Heart right ventricle (tissue), 16 donors: ENCODE results near the gene CYTH1. TPM values are rescaled to one million over a fixed set of nuclear protein-coding genes. Genes with fewer than 3 reads are reported as not detected.

ENCODE experiments used
- ATAC-seq, 8 donors: fragments of 200-7000 bp; cut with Tn5 transposase; one replicate each; pipeline ENCODE4 v1.9.1; 2020; ENCODE audit warnings: mild to moderate bottlenecking in 8 of 8, moderate library complexity in 8 of 8, moderate number of reproducible peaks in 1 of 8
- DNase-seq, 2 donors: peaks; one replicate each; pipeline ENCODE4 v3.0.0-alpha.2; 2020
- H3K27ac ChIP-seq, 10 donors: fragments of 200-600 bp; sonication (generic) in 2 of 10; one replicate each; pipeline versions ENCODE4 v1.5.0 to v1.8.0; 2020 to 2022; ENCODE audit warnings: mild to moderate bottlenecking in 3 of 10
- H3K27me3 ChIP-seq, 7 donors: fragments of 200-600 bp; one replicate each; pipeline ENCODE4 v1.8.0; 2021 to 2022; ENCODE audit warnings: mild to moderate bottlenecking in 2 of 7
- H3K36me3 ChIP-seq, 9 donors: fragments of 200-600 bp; sonication (generic) in 1 of 9; one replicate each; pipeline versions ENCODE4 v1.5.0 to v1.8.0; 2020 to 2022; ENCODE audit warnings: mild to moderate bottlenecking in 2 of 9
- H3K4me1 ChIP-seq, 9 donors: fragments of 200-600 bp; sonication (generic) in 1 of 9; one replicate each; pipeline versions ENCODE4 v1.5.0 to v1.8.0; 2020 to 2022; ENCODE audit warnings: mild to moderate bottlenecking in 4 of 9
- H3K4me3 ChIP-seq, 10 donors: fragments of 200-600 bp; sonication (generic) in 2 of 10; one replicate each; pipeline versions ENCODE4 v1.5.0 to v1.8.0; 2020 to 2022; ENCODE audit warnings: mild to moderate bottlenecking in 7 of 10, moderate library complexity in 2 of 10
- H3K9me3 ChIP-seq, 11 donors: fragments of 200-600 bp in 10 of 11; sonication (generic) in 2 of 11; one replicate each; pipeline versions ENCODE4 v1.5.0 to v1.8.0; 2013 to 2022; ENCODE audit warnings: mild to moderate bottlenecking in 2 of 11, control low read depth in 1 of 11, moderate library complexity in 1 of 11
- WGBS, 2 donors: extraction: QIAGEN DNeasy Blood & Tissue Kit; methylation state at CpG; one replicate each; pipeline ENCODE4 v1.1.7; 2013; ENCODE audit warnings: inconsistent platforms in 1 of 2; 5-methylcytosine and 5-hydroxymethylcytosine counted together
- intact Hi-C, 10 donors: fragments of 100-400 bp; cut with DNase I; formaldehyde crosslinking; loops; one replicate each; pipeline versions ENCODE4 v1.11.1 to v1.14.2; 2022
- polyA plus RNA-seq, 2 donors: library from polyadenylated mRNA; stranded (reverse); fragments of 200-250 nt; gene quantifications; one replicate each; pipeline ENCODE4 v1.2.3, GENCODE V29; 2013
- total RNA-seq, 10 donors: library from RNA; stranded (reverse); fragmentation: NEBNext Ultra II Directional in 3 of 10; extraction: Animal tissue kit (Norgen Biotek cat#: 25700) in 3 of 10; gene quantifications; one replicate each; pipeline versions ENCODE4 v1.2.1 to v1.2.4, GENCODE V29; 2021 to 2023
- TF ChIP-seq, protein P1 (sequence below), 9 donors: fragments of 200-600 bp; sonication (generic) in 2 of 9; IDR thresholded peaks; one replicate each; pipeline versions ENCODE4 v1.5.0 to v1.8.0; 2021 to 2022; ENCODE audit warnings: antibody characterized with exemption in 9 of 9, mild to moderate bottlenecking in 5 of 9, moderate library complexity in 1 of 9
- donor health status: Arrhythmogenic right ventricular cardiomyopathy.
- donor health status: ischemic (EF 13 %, LVEDD 7.1; RV severe dilation, severe dysfunction).
- donor health status: healthy with polysubstance abuse.
- donor health status: DM: no; HTN: yes; CAD: no.
- donor health status: DM: no; HTN: no; CAD: no.
- donor health status: ischemic (EF 25% LVEDD 6.9; RV normal size, moderate dysfunction).
- donor health status: ischemic (EF 25% LVEDD 5.7; RV mildly dilated, moderate dysfunction).
- donor health status: healthy.
- donor health status: DM: yes; HTN: yes; CAD: no.
- donor health status: Ischemic cardiomyopathy.
- donor health status: ischemic (EF 35%, LVEDD 5.7; RV mildly dilated, moderate dysfunction).
- donor health status: nonischemic (EF 11% LVEDD 7.7; RV severe dilation, severe dysfunction).
- donor health status: DM: yes; HTN: yes; CAD: no.
- donor health status: PGD.
- donor health status: ischemic (EF 29% LVEDD 5.4; RV normal size, mild dysfunction).
- donor health status: nonischemic (EF 23%, LVEDD 6.1; RV moderate dilation, normal function).

Gene CYTH1
- total and polyA plus RNA-seq, 12 donors, result 22.3 to 46.9 (median 32.5) TPM

DNA sequence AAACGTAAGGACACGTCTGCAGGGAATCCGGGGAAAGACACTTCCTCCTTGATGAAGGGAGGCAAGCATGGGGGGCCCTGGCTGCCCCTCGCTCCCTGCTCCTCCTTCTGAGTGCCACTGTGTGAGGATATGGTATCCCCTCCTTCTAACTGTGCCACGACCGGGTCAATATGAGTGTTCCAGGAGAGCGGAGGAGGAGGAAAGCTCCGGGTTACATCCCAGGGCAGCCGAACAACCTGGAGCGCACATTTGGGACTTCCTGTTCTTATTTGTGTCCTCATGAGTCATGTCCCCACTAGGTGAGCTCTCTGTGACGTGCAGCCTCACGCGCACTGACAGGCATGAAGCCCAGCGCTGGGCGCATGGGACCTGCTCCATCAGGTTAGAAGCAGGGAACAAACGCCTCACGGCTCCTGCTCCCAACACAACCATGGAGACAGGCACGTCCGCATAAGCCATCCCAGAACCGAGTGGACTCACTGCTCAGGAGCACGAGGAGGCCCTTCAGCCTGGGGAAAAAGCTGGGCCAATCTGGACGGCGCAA, 112.0 kb downstream of the CYTH1 start:
- Histone ChIP-seq H3K27ac (no peak overlapping the region), H3K36me3 (peaks cover 0 to 32% (median 6%) of the 10 kb centered on the region in 9 donors), H3K9me3 (no peaks in the 10 kb centered on the region), H3K4me1 (peaks cover 0 to 25% (median 18%) of the 10 kb centered on the region in 9 donors), H3K27me3 (no peaks in the 10 kb centered on the region), H3K4me3 (no peak overlapping the region)
- 85 to 87% methylated on average over 23 of the region's 23 CpGs for WGBS, 2 donors
- ATAC-seq (peak in 1 of 8 donors; percentile 40), DNase-seq (no peak)
- intact Hi-C loops, result loop anchor here in 1 of 10 donors (5.0 kb wide), 1 partner anchor 78 kb away; no protein-coding TSS in a partner anchor
- TF ChIP-seq, protein P1, sequence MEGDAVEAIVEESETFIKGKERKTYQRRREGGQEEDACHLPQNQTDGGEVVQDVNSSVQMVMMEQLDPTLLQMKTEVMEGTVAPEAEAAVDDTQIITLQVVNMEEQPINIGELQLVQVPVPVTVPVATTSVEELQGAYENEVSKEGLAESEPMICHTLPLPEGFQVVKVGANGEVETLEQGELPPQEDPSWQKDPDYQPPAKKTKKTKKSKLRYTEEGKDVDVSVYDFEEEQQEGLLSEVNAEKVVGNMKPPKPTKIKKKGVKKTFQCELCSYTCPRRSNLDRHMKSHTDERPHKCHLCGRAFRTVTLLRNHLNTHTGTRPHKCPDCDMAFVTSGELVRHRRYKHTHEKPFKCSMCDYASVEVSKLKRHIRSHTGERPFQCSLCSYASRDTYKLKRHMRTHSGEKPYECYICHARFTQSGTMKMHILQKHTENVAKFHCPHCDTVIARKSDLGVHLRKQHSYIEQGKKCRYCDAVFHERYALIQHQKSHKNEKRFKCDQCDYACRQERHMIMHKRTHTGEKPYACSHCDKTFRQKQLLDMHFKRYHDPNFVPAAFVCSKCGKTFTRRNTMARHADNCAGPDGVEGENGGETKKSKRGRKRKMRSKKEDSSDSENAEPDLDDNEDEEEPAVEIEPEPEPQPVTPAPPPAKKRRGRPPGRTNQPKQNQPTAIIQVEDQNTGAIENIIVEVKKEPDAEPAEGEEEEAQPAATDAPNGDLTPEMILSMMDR (IDR thresholded peaks at IDR 0.05), result no peak

DNA sequence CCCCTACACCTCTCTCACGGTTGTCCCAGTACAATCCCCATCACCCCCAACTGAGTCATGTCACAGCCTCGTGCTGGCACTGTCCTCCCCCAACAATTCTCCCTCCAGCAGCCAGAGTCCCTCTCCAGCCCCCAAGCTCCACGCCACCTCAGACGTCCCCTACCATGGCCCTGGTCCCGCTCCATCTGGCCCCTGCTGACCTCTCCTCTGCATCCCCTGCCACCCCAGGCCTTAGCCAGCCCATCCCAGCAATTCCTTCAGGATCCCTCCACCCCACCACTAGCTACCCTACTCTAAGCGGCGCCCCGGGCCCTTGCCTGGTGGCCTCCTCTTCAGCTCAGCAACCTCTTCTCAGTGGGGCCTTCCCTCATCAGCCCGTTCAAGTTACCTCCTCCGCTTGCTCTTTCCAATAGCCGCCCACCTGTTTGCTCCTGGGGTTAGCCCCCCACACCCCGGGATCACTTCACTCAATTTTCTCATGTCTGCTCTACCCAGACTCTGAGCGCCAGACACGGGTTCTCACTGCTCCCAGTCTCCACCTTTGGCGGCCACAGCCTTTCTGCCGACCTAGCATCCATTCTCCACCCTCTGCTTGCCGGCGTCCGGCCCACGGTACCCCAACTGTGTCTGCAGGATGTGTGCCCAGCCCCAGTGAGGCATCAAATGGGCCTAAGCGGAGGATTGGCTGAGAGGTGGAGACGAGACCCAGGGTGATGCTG, 112.7 kb downstream of the CYTH1 start:
- H3K27me3 ChIP-seq, result no peaks in the 10 kb centered on the region
- TF ChIP-seq, protein P1 (IDR thresholded peaks at IDR 0.05), result no peak
- H3K4me3 ChIP-seq, result no peak overlapping the region
- H3K36me3 ChIP-seq, result peaks cover 0 to 26% (median 6%) of the 10 kb centered on the region in 9 donors
- 95% methylated on average over 22 of the region's 22 CpGs for WGBS, 2 donors
- H3K27ac ChIP-seq, result no peak overlapping the region
- peaks cover 0 to 32% (median 18%) of the 10 kb centered on the region in 9 donors for H3K4me1 ChIP-seq
- intact Hi-C loops, result loop anchor here in 1 of 10 donors (5.0 kb wide), 1 partner anchor 77 kb away; no protein-coding TSS in a partner anchor
- DNase-seq (no peak), ATAC-seq (no peak)
- no peaks in the 10 kb centered on the region for H3K9me3 ChIP-seq

DNA sequence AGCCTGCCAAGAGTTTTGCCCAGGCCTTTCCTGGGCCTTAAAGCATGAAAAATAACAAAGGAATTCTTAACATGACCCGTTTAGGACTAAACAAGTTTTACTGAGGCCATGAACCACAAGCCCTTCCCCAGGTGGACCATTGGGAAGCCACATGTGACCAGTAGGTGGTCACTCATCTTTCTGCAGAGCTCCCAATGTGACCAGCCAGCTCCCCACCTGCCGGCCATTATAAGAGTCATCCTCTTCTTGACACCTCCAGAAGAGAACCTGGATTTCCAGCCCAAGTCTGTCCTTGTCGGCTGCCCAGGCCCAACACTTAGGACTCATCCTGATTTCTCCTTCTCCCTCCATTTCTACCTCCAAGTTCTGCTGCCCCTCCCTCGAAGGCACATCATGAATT, 113.2 kb downstream of the CYTH1 start:
- TF ChIP-seq, protein P1 (IDR thresholded peaks at IDR 0.05), result no peak
- intact Hi-C loops, result loop anchor here in 1 of 10 donors (5.0 kb wide), 1 partner anchor 77 kb away; no protein-coding TSS in a partner anchor
- peaks cover 0 to 20% (median under 1%) of the 10 kb centered on the region in 9 donors for H3K36me3 ChIP-seq
- H3K9me3 ChIP-seq, result no peaks in the 10 kb centered on the region
- no peak overlapping the region for H3K4me3 ChIP-seq
- H3K4me1 ChIP-seq, result peaks cover 0 to 33% (median 18%) of the 10 kb centered on the region in 9 donors
- ATAC-seq (no peak), DNase-seq (no peak)
- WGBS, 2 donors, result 90 to 96% methylated on average over 4 of the region's 4 CpGs
- no peak overlapping the region for H3K27ac ChIP-seq
- no peaks in the 10 kb centered on the region for H3K27me3 ChIP-seq

DNA sequence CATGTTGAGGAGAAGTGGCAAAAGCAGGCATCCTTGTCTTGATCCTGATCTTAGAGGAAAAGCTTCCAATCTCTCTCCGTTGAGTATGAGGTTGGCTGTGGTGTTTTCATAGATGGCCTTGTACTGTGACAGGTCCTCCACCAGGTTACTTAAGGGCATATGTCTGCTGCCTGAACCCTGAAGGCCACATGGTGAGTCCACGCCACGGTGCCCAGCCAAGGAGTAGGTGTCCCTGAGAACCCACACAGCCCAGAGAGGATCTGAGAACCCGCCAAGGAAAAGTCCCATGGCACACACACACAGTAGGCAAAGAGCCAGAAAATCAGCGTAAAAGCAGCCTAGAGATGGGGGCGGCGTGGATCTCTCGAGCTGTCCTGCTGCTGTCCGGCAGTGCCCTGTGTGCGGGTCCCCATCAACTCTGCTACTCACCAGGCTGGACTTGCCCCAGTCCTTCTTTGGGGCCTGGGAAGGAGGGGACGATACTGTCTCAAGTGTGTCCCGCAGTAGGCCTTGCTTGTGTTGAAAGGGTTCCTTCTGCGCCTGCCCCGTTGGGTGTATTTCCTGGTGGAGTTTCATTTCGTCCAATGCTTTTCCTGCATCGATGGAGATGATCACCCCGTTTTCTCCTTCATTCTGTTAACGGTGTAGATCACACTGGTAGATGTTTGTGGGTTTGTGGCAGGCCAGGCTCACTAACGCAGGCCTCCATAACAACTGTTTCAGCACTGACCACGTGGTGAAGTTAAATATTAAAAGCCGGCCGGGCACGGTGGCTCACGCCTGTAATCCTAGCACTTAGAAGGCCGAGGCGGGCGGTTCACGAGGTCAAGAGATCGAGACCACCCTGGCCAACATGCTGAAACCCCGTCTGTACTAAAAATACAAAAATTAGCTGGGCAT, 114.1 kb downstream of the CYTH1 start:
- H3K36me3 ChIP-seq, result peaks cover 0 to 12% (median 0%) of the 10 kb centered on the region in 9 donors
- peak overlapping the region in 1 of 10 donors; percentile 20 for H3K27ac ChIP-seq
- TF ChIP-seq, protein P1 (IDR thresholded peaks at IDR 0.05), result no peak
- H3K4me1 ChIP-seq, result peaks cover 0 to 33% (median 18%) of the 10 kb centered on the region in 9 donors
- no peaks in the 10 kb centered on the region for H3K27me3 ChIP-seq
- intact Hi-C loops, result loop anchor here in 1 of 10 donors (5.0 kb wide), 1 partner anchor 76 kb away; no protein-coding TSS in a partner anchor
- ATAC-seq (no peak), DNase-seq (no peak)
- H3K4me3 ChIP-seq, result no peak overlapping the region
- 96 to 97% methylated on average over 30 of the region's 30 CpGs for WGBS, 2 donors
- no peaks in the 10 kb centered on the region for H3K9me3 ChIP-seq
